NB4 (cell line): ENCODE measurements around the gene CTNS.

Experiments used
- DNase-seq: peaks from one replicate; pipeline ENCODE4 v3.0.0; 2010; ENCODE audit warnings: low read depth
- H3K4me3 ChIP-seq: one replicate; pipeline ENCODE4 v1.5.1; 2011; ENCODE audit warnings: mild to moderate bottlenecking, low read depth, low read length, moderate library complexity
- MYC ChIP-seq: IDR thresholded peaks from 2 replicates; pipeline ENCODE4 v1.6.1; 2011; ENCODE audit warnings: low read depth, low read length
- POLR2A ChIP-seq: IDR thresholded peaks from 2 replicates; pipeline ENCODE4 v1.6.1; 2011; ENCODE audit warnings: mild to moderate bottlenecking; ENCODE audit not compliant: insufficient read length; ENCODE audit errors: extremely low read depth
- TF ChIP-seq, protein P1 (sequence below): IDR thresholded peaks from one replicate; pipeline ENCODE4 v1.5.1; 2012; ENCODE audit warnings: low read depth, low read length
- TF ChIP-seq, protein P2 (sequence below): IDR thresholded peaks from 2 replicates; pipeline ENCODE4 v1.6.1; 2011; ENCODE audit warnings: low read depth, low read length

CTNS gene

DNA sequence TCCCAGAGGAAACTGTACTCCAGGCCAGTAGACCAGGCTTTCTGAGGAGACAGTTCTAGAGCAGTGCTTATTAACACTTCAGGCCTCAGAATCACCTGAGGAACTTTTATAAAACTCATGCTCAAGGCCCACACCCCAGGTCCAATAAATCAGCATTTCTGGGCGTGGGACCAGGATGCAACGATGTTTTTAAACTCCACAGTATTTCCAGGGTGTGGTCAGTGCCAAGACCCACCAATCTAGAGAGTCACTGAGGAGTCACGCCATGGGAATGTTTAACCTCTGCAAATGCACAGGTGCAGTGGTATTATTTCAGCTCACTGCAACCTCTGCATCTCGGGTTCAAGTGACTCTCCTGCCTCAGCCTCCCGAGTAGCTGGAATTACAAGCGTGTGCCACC is 23.4 kb upstream of the CTNS start:
- DNase-seq = no peak
- H3K4me3 ChIP-seq = no peak overlapping the region
- TF ChIP-seq, protein P1, sequence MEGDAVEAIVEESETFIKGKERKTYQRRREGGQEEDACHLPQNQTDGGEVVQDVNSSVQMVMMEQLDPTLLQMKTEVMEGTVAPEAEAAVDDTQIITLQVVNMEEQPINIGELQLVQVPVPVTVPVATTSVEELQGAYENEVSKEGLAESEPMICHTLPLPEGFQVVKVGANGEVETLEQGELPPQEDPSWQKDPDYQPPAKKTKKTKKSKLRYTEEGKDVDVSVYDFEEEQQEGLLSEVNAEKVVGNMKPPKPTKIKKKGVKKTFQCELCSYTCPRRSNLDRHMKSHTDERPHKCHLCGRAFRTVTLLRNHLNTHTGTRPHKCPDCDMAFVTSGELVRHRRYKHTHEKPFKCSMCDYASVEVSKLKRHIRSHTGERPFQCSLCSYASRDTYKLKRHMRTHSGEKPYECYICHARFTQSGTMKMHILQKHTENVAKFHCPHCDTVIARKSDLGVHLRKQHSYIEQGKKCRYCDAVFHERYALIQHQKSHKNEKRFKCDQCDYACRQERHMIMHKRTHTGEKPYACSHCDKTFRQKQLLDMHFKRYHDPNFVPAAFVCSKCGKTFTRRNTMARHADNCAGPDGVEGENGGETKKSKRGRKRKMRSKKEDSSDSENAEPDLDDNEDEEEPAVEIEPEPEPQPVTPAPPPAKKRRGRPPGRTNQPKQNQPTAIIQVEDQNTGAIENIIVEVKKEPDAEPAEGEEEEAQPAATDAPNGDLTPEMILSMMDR = no peak
- TF ChIP-seq, protein P2, sequence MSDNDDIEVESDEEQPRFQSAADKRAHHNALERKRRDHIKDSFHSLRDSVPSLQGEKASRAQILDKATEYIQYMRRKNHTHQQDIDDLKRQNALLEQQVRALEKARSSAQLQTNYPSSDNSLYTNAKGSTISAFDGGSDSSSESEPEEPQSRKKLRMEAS = no peak
- TF ChIP-seq POLR2A = no peak
- no peak for TF ChIP-seq MYC

DNA sequence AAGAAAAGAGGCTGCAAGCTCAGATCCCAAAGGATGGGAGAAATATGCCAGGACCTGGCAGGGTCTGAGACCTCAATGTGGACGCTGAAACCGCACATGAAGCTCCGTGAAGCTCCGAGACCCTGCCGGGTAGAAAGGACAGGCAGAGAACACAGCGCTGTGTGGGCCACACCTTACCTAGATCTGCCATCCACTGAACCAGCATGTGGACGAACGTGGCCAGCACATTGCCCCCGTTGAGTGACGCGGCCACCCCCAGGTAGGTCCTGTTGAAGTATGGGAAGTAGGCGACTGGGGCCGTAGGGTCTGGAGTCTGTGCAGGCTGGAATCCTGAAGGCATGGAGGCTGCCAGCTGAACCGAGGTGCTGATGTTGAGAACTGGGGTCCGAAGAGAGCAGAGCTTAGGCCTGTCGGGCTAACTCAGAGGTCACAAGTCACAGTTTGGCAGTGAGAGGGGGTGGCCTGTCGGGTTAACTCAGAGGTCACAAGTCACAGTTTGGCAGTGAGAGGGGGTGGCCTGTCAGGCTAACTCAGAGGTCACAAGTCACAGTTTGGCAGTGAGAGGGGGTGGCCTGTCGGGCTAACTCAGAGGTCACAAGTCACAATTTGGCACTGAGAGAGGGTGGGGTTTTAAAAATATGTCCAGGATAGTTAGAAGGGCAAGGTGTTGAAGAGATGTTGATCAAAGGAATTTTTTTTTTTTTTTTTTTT is 21.2 kb upstream of the CTNS start:
- no peak overlapping the region for H3K4me3 ChIP-seq
- no peak for DNase-seq
- no peak for TF ChIP-seq MYC
- no peak for TF ChIP-seq POLR2A
- TF ChIP-seq, protein P1 = no peak
- TF ChIP-seq, protein P2 = no peak

DNA sequence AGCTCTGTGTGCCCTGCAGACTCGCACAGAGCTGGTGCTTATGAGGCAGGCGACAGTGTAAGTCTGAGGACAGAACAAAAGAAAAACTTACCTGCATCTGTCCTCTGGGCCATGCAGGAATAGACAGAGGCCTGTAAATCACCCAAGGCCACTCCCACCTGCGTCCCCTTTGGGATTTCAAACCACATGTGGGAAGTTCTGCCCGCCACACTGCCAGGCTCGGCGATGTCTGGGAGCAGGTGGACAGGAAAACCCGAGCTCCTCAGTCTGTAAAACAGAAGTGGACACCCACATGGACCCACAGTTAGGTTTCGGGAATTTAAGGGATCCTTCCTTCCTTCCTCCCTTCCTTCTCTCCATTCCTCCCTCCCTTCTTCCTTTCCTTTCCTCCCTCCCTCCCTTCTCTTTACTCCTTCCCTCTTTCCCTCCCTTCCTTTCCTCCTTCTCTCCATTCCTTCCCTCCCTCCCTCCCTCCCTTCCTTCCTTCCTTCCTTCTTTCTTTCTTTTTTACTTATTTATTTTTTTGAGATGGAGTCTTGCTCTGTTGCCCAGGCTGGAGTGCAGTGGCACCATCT is 15.3 kb upstream of the CTNS start:
- no peak for TF ChIP-seq POLR2A
- TF ChIP-seq, protein P2 = no peak
- no peak for TF ChIP-seq MYC
- DNase-seq = no peak
- no peak overlapping the region for H3K4me3 ChIP-seq

DNA sequence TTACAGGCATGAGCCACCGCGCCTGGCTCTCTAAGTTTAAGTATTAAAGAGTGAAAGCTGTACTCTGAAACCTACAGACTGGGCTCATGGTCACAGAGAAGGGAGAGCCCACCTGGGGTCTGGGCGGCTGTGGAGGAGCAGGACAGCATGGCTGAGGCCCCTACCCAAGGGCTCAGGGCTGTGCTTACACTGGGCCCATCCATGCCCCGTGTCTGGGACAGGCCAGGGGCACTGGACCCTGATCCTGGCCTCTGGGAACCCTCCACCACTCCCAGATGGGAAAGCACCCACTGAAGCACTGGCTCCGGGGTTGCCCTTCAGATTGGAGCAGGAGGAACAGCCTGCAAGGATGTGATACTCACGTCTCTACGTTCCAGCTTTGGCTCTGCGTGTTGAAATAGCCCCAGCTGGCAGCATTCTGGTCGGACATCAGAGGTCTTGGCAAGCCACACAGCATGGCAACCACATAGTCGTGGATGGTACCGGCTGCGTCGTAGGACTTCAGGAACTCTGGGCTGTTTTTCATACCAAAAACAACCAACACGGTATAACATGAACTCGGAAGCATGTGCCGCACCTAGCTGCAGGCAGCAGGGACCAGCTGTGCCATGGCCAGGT is 13.5 kb upstream of the CTNS start:
- TF ChIP-seq POLR2A (no peak), MYC (no peak)
- TF ChIP-seq, protein P1 = no peak
- TF ChIP-seq, protein P2 = no peak
- no peak overlapping the region for H3K4me3 ChIP-seq
- no peak for DNase-seq

DNA sequence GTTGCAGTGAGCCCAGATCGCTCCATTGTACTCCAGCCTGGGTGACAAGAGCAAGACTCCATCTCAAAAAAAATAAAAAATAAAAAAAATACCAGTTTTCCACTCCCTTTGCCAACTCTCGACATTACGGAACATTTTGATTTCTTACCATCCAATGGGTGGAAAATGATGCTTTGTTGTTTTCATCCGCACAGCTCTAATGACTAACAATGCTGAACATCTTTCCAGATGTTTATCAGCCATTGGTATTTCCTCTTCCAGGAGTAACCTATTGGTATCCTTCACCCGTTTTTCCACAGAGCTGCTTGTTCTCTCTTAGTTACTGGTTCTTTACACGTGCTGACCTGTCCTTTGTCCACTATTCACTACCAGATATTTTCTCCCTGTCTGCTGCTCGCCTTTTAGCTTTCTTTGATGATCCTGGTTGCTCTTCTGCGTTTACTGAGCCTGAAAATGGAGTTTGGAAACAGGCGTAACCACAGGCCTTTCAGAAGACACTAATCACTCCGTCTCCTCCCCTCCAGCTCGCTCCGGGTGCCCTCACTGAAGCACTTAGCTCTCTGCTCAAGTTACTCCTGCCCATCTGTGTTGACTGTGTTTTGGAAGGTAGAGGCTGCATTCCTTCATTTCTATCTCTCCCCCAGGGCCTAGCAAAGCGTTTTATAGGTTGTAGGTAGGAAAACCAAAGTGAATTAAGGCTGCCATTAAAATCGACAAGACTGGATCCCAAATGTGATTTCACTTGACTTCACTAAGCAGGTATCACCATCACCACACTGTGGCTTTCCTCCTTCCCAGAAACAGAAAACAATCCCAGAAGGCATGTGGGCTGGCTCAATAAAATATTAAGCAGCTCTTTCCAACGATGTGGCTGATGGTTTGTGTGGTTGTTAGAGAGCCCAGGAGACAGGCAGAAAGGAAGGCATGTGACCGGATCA is 9.5 kb upstream of the CTNS start:
- no peak overlapping the region for H3K4me3 ChIP-seq
- DNase-seq = no peak
- TF ChIP-seq MYC (no peak), POLR2A (no peak)
- TF ChIP-seq, protein P1 = no peak
- TF ChIP-seq, protein P2 = no peak
